Erythroblast (primary cell): ENCODE data around the gene HS1BP3.

Source experiments
- GATA1 ChIP-seq: IDR thresholded peaks from 2 replicates; pipeline ENCODE4 v1.6.1; 2011; ENCODE audit warnings: low read depth, mild to moderate bottlenecking, control low read depth, low read length, moderate library complexity
- POLR2A ChIP-seq: IDR thresholded peaks from 2 replicates; pipeline ENCODE4 v1.6.1; 2011; ENCODE audit warnings: mild to moderate bottlenecking, low read length

- TF ChIP-seq POLR2A (no peak), GATA1 (no peak)
These were observed 27.9 kb upstream of the HS1BP3 start for GRCh38 chr2:20678780-20679179.
